Neuronal stem cell (in vitro differentiated cells): ENCODE data around the gene ABLIM3.

Source experiments
- DNase-seq: peaks from one replicate; pipeline ENCODE4 v3.0.0-alpha.2; 2013; ENCODE audit warnings: low spot score
- H2AFZ ChIP-seq: one replicate; pipeline ENCODE4 v1.6.1; 2013; ENCODE audit warnings: mild to moderate bottlenecking, low read length, inconsistent platforms
- H2AK5ac ChIP-seq: 2 replicates; pipeline ENCODE4 v1.6.1; 2013; ENCODE audit warnings: low read depth, mild to moderate bottlenecking, inconsistent platforms, low read length, moderate library complexity, mixed read lengths
- H2BK120ac ChIP-seq: 2 replicates; pipeline ENCODE4 v1.6.1; 2013; ENCODE audit warnings: low read depth, mild to moderate bottlenecking, inconsistent platforms, low read length, moderate library complexity, mixed read lengths
- H2BK12ac ChIP-seq: one replicate; pipeline ENCODE4 v1.6.1; 2013; ENCODE audit warnings: low read length, inconsistent platforms
- H2BK15ac ChIP-seq: 2 replicates; pipeline ENCODE4 v1.6.1; 2013; ENCODE audit warnings: mild to moderate bottlenecking, low read length, inconsistent platforms, mixed read lengths
- H2BK5ac ChIP-seq: one replicate; pipeline ENCODE4 v1.6.1; 2013; ENCODE audit warnings: inconsistent platforms, mild to moderate bottlenecking, low read length, moderate library complexity
- H3K14ac ChIP-seq: one replicate; pipeline ENCODE4 v1.6.1; 2013; ENCODE audit warnings: low read length, inconsistent platforms
- H3K18ac ChIP-seq: 2 replicates; pipeline ENCODE4 v1.6.1; 2013; ENCODE audit warnings: low read length, inconsistent platforms
- H3K23ac ChIP-seq: 2 replicates; pipeline ENCODE4 v1.6.1; 2013; ENCODE audit warnings: low read depth, mild to moderate bottlenecking, mixed read lengths, low read length, inconsistent platforms; ENCODE audit not compliant: poor library complexity
- H3K27ac ChIP-seq: replicated peaks from 3 replicates; pipeline ENCODE4 v1.5.1; 2013; ENCODE audit warnings: low read length, inconsistent platforms
- H3K27me3 ChIP-seq, 3 experiments: 2 replicates each; pipeline ENCODE4 v1.6.1; 2013; ENCODE audit warnings: low read length in 3 of 3, mild to moderate bottlenecking in 2 of 3, inconsistent platforms in 1 of 3, low read depth in 1 of 3, mixed read lengths in 1 of 3, moderate library complexity in 1 of 3; ENCODE audit not compliant: control insufficient read depth in 3 of 3, insufficient read depth in 3 of 3
- H3K36me3 ChIP-seq, 2 donors: replicated peaks in 1 of 2; 2 replicates each; pipeline ENCODE4 v1.6.1; 2013; ENCODE audit warnings: low read length in 2 of 2; ENCODE audit not compliant: control insufficient read depth in 2 of 2, insufficient read depth in 2 of 2
- H3K4ac ChIP-seq: 2 replicates; pipeline ENCODE4 v1.6.1; 2013; ENCODE audit warnings: inconsistent platforms, mild to moderate bottlenecking, low read length, moderate library complexity
- H3K4me1 ChIP-seq, 2 donors: 1 replicate in 1 of 2; 2 replicates in 1 of 2; pipeline ENCODE4 v1.6.1; 2013; ENCODE audit warnings: low read length in 2 of 2, low read depth in 1 of 2; ENCODE audit not compliant: control insufficient read depth in 2 of 2, insufficient read depth in 1 of 2
- H3K4me2 ChIP-seq: one replicate; pipeline ENCODE4 v1.6.1; 2013; ENCODE audit warnings: mild to moderate bottlenecking, low read length, inconsistent platforms; ENCODE audit not compliant: insufficient read depth, poor library complexity, severe bottlenecking
- H3K4me3 ChIP-seq, 2 donors: 2 replicates each; pipeline ENCODE4 v1.5.1; 2013; ENCODE audit warnings: low read length in 2 of 2, mild to moderate bottlenecking in 2 of 2, inconsistent platforms in 1 of 2, moderate library complexity in 1 of 2
- H3K79me1 ChIP-seq: one replicate; pipeline ENCODE4 v1.6.1; 2013; ENCODE audit warnings: low read depth, mild to moderate bottlenecking, inconsistent platforms, low read length, moderate library complexity
- H3K9ac ChIP-seq: one replicate; pipeline ENCODE4 v1.6.1; 2013; ENCODE audit warnings: mild to moderate bottlenecking, low read depth, low read length, inconsistent platforms; ENCODE audit not compliant: poor library complexity
- H3K9me3 ChIP-seq, 2 donors: replicated peaks in 1 of 2; 2 replicates each; pipeline versions ENCODE3 to v1.6.1; 2013; ENCODE audit warnings: low read length in 2 of 2, mild to moderate bottlenecking in 2 of 2, inconsistent platforms in 1 of 2, low read depth in 1 of 2, mixed read lengths in 1 of 2, moderate library complexity in 1 of 2; ENCODE audit not compliant: control insufficient read depth in 2 of 2, insufficient read depth in 1 of 2
- H4K8ac ChIP-seq: one replicate; pipeline ENCODE4 v1.6.1; 2013; ENCODE audit warnings: low read depth, mild to moderate bottlenecking, inconsistent platforms, low read length, moderate library complexity
- H4K91ac ChIP-seq: one replicate; pipeline ENCODE4 v1.6.1; 2013; ENCODE audit warnings: low read length, low read depth, mild to moderate bottlenecking, inconsistent platforms; ENCODE audit not compliant: poor library complexity
- WGBS, 2 donors: extraction: QIAGEN DNeasy Blood & Tissue Kit; methylation state at CpG; one replicate each; pipeline ENCODE4 v1.1.7; 2013; ENCODE audit warnings: missing lambda C conversion rate in 2 of 2, mixed read lengths in 1 of 2; ENCODE audit not compliant: insufficient read length in 2 of 2, insufficient replicate concordance in 1 of 2; ENCODE audit errors: extremely low coverage in 2 of 2; 5-methylcytosine and 5-hydroxymethylcytosine counted together

The ABLIM3 gene

DNA sequence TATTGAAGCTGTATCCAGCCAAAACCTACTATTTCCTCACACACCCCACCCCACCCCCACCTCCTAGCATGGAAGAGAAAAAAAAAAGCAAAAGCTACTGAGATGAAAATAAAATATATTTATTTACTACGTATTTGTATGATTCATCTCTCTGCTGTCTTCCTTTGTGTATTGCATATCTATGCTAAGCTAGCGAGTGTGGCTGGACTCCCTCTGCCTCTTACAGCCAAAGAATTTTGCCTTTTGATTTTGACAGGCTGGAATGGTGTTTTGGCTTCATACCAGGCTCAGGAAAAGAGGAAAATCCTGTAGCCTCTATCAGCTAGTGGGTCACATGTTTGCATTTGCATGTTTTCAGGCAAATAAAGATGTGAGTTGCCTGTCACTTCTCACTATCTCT is 2.2 kb downstream of the ABLIM3 start:
- no peak for DNase-seq
- no peak overlapping the region for H2AK5ac ChIP-seq
- H4K91ac ChIP-seq = no peak overlapping the region
- no peak overlapping the region for H2BK12ac ChIP-seq
- H2BK120ac ChIP-seq = no peak overlapping the region
- no peaks in the 10 kb centered on the region for H3K36me3 ChIP-seq
- H3K4ac ChIP-seq = no peak overlapping the region
- no peak overlapping the region for H3K23ac ChIP-seq
- no CpG with 5 or more reads among the region's 2 CpGs for WGBS, 2 donors
- no peak overlapping the region for H3K9ac ChIP-seq
- H3K14ac ChIP-seq = no peak overlapping the region
- H3K4me2 ChIP-seq = no peak overlapping the region
- H2BK15ac ChIP-seq = no peak overlapping the region
- H3K4me3 ChIP-seq = no peak overlapping the region
- H2BK5ac ChIP-seq = no peak overlapping the region
- no peak overlapping the region for H3K27ac ChIP-seq
- H3K4me1 ChIP-seq = peaks cover 0 to 4% of the 10 kb centered on the region in 2 donors
- H3K9me3 ChIP-seq = no peaks in the 10 kb centered on the region
- no peak overlapping the region for H3K18ac ChIP-seq
- H4K8ac ChIP-seq = no peak overlapping the region
- H2AFZ ChIP-seq = no peak overlapping the region
- no peaks in the 10 kb centered on the region for H3K79me1 ChIP-seq
- H3K27me3 ChIP-seq = peaks cover 0 to 22% (median 14%) of the 10 kb centered on the region in 3 experiments

DNA sequence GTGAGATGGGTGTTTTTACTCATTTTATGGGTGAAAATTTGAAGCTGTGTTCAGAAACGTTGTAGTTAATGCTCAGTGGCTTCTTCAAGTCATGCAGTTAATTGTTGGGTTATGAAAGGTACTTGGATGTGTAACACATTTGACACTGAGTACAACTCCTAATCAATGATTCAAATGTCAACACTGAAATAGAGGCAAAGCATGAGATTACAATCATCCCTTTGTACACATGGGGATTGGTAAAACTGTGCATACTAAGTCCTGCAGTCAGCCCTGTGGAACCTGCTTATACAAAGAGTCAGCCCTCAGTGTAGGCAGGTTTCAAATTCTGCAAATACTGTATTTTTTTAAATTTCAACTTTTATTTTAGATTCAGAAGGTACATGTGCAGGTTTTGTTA is 3.3 kb downstream of the ABLIM3 start:
- no peaks in the 10 kb centered on the region for H3K79me1 ChIP-seq
- no peak overlapping the region for H2BK15ac ChIP-seq
- no peak overlapping the region for H3K27ac ChIP-seq
- no peak overlapping the region for H3K23ac ChIP-seq
- no peak overlapping the region for H4K8ac ChIP-seq
- no peak overlapping the region for H2BK12ac ChIP-seq
- H3K4me3 ChIP-seq = no peak overlapping the region
- peaks cover 0 to 22% (median 14%) of the 10 kb centered on the region in 3 experiments for H3K27me3 ChIP-seq
- H2BK5ac ChIP-seq = no peak overlapping the region
- no peak overlapping the region for H2AFZ ChIP-seq
- no peak overlapping the region for H3K18ac ChIP-seq
- H3K9me3 ChIP-seq = no peaks in the 10 kb centered on the region
- no peak for DNase-seq
- no peak overlapping the region for H4K91ac ChIP-seq
- H3K9ac ChIP-seq = no peak overlapping the region
- no peak overlapping the region for H3K4ac ChIP-seq
- no peak overlapping the region for H2BK120ac ChIP-seq
- no peak overlapping the region for H3K4me2 ChIP-seq
- peaks cover 0 to 4% of the 10 kb centered on the region in 2 donors for H3K4me1 ChIP-seq
- WGBS, 2 donors = no CpG with 5 or more reads among the region's 1 CpG
- H3K14ac ChIP-seq = no peak overlapping the region
- no peaks in the 10 kb centered on the region for H3K36me3 ChIP-seq
- H2AK5ac ChIP-seq = no peak overlapping the region

DNA sequence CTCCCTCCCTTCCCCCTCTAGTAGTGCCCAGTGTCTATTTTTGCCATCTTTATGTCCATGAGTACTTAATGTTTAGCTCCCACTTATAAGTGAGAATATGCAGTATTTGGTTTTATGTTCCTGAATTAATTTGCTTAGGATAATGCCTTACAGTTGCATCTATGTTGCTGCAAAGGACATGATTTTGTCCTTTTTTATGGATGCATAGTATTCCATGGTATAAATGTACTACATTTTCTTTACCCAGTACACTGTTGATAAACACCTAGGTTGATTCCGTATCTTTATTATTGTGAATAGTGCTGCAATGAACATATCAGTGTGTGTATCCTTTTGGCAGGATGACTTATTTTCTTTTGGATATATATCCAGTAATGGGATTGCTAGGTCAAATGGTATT is 3.8 kb downstream of the ABLIM3 start:
- Histone ChIP-seq H4K8ac (no peak overlapping the region), H2AK5ac (no peak overlapping the region), H3K27ac (no peak overlapping the region), H2BK12ac (no peak overlapping the region), H3K4me3 (no peak overlapping the region), H2BK15ac (no peak overlapping the region), H3K18ac (no peak overlapping the region), H3K4me1 (peaks cover 0 to 4% of the 10 kb centered on the region in 2 donors), H3K27me3 (peaks cover 0 to 22% (median 14%) of the 10 kb centered on the region in 3 experiments), H3K9ac (no peak overlapping the region), H3K23ac (no peak overlapping the region), H3K36me3 (no peaks in the 10 kb centered on the region), H2BK120ac (no peak overlapping the region), H2BK5ac (no peak overlapping the region), H2AFZ (no peak overlapping the region), H3K79me1 (no peaks in the 10 kb centered on the region), H4K91ac (no peak overlapping the region), H3K4ac (no peak overlapping the region), H3K14ac (no peak overlapping the region), H3K9me3 (no peaks in the 10 kb centered on the region), H3K4me2 (no peak overlapping the region)
- DNase-seq = no peak
- no CpG with 5 or more reads among the region's 1 CpG for WGBS, 2 donors

DNA sequence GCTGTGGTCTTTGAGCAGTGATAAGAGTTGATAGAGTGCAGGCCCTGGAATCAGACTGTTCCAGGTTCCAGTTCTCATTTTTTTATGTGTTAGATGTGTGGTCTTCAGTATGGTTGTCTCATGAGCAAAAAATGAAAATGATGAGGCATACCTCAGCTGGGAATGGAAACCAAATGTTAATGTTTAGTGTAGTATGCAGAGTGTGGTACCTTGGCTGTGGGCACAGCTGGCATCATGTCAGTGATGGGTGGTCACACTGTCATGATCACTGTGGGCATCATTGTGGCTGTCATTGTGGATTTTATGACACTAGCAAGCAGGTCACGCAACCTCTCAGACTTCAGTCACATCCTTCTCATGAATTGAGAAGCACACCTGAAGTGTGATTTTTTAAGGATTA is 6.4 kb downstream of the ABLIM3 start:
- H2BK15ac ChIP-seq = no peak overlapping the region
- H3K18ac ChIP-seq = no peak overlapping the region
- H2BK12ac ChIP-seq = no peak overlapping the region
- H4K8ac ChIP-seq = no peak overlapping the region
- no CpG with 5 or more reads among the region's 1 CpG for WGBS, 2 donors
- no peak for DNase-seq
- H4K91ac ChIP-seq = no peak overlapping the region
- no peak overlapping the region for H3K23ac ChIP-seq
- no peak overlapping the region for H2BK5ac ChIP-seq
- H3K4me3 ChIP-seq = no peak overlapping the region
- H2BK120ac ChIP-seq = no peak overlapping the region
- peaks cover 0 to 10% (median 2%) of the 10 kb centered on the region in 3 experiments for H3K27me3 ChIP-seq
- no peak overlapping the region for H3K27ac ChIP-seq
- H3K4me2 ChIP-seq = no peak overlapping the region
- H3K14ac ChIP-seq = no peak overlapping the region
- no peak overlapping the region for H3K9ac ChIP-seq
- H2AK5ac ChIP-seq = no peak overlapping the region
- no peak overlapping the region for H3K4ac ChIP-seq
- H2AFZ ChIP-seq = no peak overlapping the region
- no peaks in the 10 kb centered on the region for H3K79me1 ChIP-seq
- no peaks in the 10 kb centered on the region for H3K4me1 ChIP-seq
- no peaks in the 10 kb centered on the region for H3K9me3 ChIP-seq
- H3K36me3 ChIP-seq = no peaks in the 10 kb centered on the region
